NCI-H2107 treated with DMSO at 0.1 percent for 48 hours (cell line): ENCODE results near the gene SRRM4.

ENCODE experiments used
- DNase-seq: peaks from one replicate; lab custom pipeline; 2025; ENCODE audit not compliant: unreplicated experiment; lab: John Stamatoyannopoulos, UW

The SRRM4 gene

DNA sequence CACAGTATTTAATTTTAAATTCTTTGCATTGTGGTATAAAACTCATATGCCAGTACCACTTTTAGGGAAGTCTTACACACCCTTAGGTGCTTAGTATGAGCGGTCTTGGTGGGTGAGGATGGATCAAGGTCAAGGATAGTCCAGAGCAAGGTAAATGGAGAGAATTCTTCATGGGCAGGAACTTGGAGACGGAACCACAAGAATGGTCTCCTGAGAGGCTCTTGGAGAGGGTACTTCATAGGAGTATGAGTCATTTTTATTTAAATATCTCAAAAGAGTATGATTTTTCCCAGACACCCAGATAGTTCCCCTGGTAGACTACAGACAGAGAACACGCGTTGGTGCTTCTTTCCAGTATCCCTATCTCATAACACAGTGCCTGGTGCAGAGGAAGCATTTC is 219.3 kb downstream of the SRRM4 start:
- no peak for DNase-seq

DNA sequence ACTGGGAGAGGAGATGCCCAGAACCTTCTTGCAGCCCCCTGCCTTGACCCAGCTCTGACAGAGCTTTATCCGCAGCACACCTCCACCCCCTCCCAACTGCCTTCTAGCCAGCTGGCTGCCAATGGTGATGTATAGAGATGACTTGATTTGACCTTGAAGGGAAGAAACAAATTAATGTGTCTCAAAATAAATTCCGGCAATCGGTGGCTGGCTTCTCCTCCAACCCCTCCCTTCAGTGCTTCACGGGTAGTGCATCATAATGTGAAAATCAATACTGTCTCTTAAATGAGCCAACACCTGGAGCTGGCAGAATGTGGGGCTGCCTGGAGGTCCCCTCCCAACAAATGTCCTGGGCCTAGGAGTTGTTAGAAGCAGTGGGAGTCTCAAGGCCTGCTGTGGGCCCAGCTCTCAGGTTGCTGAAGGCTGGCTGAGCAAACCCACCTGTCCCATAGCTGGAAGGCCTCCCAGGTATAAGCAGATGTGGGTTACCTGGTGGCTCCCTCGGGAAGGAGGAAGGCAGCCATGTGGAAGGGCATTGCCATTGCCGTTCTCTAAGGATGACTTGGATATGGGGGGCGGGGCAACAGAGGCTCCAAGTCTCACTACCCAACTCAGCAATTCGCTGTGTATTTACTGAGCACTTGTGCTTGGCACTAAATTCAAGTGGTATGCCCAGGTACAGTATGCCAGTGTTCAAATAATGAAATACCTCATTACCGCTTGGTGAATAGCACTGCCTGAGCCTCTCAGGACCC is 220.6 kb downstream of the SRRM4 start:
- peak; percentile 77 for DNase-seq

DNA sequence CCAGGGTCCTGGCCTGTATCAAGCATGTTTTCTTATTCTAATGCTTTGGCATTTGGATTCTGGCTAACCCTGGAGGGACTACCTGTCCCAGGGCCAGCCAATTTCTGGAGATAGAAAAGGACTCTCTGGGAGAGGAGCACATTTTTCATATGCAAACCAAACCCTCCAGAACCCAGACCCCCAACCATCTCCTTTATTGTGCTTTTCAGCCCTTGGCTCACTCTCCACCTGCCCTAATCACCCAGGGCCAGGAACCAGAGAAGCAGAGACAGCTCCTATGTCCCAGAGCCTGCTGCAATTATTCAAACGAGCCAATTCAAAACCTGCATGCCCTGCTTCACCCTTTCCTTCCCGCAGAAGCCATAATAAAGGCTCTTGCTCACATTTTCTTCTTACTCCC is 221.2 kb downstream of the SRRM4 start:
- DNase-seq: peak; percentile 59

DNA sequence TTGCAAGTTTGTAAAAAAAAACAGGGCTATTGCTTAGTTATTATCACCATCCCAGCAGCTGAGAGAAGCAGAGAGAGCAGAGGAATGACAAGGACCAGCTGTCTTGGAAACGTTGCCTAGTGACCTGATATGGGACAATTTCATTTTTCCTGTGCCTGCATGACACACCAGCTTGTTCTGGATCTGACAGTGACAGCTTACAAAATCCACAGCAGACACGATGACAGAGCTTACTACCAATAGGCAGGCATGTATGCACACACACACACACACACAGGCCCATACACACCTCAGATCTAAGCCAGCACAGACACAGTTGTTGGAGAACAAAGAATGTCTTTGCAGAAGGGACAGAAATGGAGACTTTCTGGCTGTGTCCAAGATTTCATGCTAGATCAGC is 222.8 kb downstream of the SRRM4 start:
- no peak for DNase-seq

DNA sequence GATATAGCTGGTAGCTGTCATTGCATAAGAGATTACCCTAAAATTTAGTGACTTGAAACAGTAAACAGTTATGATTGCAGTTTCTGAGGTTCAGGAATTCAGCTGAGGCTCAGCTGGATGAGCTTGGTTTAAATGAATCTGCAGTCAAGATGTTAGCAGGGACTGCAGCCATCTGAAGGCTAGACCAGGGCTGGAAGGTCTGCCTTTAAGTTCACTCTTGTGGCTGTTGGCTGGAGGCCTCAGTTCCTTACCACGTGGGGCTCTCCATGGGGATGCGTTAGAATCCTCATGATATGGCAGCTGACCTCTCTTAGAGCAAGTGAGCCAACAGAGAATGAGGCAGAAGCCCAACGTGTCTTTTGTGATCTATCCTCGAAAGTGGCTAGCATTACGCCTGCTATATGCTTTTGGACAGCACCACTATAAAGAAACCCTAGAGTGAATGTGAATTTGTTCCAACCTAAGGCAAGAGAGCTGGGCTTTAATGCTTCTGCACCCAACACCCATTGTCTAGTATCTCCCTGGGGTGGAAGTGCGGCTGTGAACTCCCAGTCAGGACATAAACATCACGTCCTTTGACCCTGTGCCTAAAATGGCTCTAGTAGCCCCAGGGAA is 223.4 kb downstream of the SRRM4 start:
- no peak for DNase-seq

DNA sequence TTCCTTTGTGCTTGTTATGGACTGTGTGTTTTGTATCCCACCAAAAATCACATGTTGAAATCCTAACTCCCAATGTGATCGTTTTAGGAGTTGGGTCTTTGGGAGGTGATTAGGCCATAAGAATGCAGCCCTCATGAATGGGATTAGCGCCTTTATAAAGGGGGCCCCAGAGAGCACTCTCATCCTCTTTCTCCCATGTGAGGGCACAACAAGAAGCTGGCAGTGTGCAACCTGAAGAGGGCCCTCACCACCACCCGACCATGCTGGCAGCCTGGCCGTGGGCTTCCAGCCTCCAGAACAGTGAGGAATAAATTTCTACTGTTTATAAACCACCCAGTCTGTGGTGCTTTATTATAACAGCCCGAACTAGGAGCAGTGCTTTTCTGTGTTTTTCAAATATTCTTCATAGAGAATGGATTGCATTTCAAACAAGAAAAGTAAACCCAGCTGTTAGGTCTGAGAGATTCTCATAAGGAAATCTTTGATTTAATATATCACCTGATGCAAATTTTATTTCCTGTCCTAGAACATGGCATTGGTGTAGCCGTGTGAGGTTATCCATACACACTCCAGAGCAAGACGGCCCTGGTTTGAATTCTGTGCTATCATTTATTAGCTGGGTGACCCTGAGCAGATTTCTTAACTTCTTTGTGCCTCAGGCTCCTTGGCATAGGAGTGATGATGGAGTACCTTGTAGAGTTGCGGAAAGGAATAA is 225.2 kb downstream of the SRRM4 start:
- no peak for DNase-seq

DNA sequence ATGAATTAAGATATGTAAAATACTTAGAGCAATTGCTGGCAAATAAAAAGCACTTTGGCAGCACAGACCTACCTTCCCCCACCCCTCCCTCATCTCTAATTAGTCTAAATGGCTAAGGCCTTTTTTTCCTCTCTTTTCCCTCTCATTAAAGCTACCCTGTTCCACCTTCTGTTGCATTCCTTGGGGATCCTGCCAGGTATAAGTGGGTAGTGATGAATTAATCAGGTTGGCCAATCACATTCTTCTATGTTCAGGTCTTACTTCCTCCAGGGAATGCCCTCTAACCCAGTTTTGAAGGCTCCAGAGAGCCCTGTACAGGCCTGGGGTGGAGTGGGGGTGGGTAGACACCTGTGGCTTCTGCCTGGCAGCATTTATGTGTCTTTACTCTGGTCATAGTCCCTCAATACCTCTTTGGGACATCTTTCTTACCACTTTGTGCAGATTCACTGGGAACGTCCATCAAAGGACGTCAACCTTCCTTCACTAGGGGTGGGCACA is 225.8 kb downstream of the SRRM4 start:
- DNase-seq: no peak

DNA sequence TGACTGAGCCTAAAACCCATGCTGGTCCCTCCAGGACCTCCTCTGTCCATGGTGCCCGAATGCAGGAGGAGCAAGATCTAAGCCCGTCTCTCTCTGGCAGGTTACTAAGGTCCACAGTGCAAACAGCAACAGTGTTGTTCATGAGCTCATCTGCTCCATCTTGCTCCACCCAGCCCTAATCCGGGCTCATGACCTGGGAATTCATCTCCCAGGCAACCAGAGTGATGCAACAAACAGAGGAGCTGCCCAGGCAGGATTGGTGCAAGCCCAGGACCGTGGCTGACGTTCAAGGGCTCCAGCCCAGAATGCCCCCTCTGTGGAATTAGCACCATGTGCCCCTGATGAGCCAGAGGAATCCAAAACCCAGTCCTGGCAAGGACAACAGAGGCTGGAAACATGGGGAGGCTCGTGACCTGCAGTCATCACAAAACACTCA is 227.3 kb downstream of the SRRM4 start:
- no peak for DNase-seq

DNA sequence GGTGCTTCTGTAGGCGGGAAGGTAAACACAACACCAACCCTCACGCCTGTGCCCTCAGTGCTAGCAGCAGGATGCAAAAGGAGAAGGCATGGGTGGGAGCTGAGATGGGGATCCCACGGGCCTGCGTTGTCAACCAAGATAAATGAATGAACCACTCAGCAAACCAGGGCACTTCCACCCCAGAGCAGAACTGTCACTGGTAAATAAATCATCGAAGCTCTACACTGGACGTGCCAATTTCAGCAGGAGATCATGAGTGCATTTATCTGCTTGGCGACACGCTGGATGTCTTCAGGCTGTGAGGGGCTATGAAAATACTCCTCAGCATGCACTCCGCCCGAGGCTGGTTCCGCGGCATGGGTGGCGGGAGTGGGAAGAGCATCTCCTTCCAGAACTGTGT is 230.5 kb downstream of the SRRM4 start:
- DNase-seq: no peak
